NCI-H526 treated with DMSO at 0.1 percent for 48 hours (cell line): ENCODE data around the gene LSAMP.

Experiments
- DNase-seq: peaks from one replicate; lab custom pipeline; 2025; lab: John Stamatoyannopoulos, UW

The LSAMP gene

DNA sequence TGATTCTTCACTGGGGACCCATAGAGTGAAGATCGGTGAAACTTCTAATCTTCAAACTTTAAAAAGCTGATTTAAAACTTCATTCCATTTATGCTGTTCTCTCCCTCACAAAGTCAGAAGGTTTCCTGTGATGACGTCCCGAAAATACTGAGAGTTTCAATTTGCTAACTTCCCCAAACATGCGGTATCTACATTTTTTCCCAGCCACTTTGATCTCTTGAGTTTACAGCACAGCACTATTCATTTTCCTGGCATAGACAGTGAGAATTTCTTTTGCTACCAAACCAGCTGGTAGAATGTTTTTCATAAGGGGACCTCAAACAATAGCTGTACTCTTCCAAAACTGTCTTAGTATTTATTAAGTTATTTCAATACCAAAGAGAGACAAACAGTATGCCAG is 156.8 kb downstream of the LSAMP start:
- DNase-seq = no peak

DNA sequence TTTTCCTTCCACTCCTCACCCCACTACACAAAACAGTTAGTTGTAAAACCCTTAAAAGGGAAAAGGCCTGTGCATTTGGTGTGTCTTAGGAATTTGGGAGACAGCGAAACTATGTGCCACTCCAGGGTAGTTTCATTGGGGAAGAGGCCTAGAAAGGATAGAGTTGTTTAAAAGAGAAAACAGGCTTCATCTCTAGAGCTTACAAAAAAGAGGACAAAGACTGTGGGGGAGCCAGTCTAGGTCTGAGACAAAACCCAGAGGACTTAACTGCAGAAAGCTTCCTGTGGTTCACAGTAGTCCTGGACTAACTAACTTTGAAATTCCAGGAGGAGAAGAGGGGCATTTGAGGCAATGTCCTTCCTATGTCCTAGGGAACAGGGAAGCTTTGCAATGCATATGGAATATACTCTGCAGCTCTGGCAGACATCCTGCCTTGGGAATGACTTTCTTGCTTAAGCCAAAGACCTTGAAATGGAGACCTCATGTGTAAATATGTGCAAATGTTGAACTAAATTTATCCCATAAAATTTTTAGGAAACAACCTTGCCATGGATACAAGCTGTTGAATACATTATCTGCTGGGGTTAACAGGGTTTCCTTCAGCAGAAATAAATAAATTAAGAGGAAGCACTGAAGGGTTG is 159.4 kb downstream of the LSAMP start:
- no peak for DNase-seq

DNA sequence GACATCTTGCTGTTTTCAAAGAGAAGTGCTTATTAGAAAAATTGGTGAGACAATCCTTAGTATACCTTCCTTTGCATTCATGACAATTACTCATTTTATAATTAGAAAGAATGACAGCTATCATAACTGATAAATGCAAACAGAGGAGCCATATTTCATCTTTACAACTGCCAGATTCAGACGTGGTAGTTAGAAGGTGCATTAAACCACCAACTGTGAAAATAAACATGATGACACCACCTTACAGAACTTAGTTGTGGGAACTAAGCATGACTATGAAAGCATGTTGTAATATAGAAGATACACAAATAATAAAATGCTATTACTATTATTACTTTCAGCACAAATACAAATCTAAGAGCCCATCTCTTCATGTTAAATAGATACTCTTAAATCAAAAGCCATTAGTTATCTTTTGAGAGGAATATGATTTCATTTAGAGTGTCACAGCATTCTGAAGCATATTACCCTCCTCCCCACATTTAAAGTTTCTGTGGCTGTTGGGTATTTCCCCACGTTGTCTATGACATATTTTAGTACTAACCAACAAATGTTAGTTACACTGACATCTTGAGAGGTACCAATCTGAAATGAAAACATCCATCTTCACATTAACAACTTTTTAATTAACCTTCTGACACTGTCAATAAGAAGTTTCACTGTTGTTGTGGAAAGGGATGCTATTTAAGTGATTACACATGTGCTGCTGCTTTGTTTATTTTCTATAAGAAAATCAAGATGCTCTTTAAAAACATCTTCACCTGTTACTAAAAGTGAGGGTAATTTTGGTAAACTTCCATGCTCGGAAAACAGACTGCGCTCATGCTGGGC is 163.8 kb downstream of the LSAMP start:
- DNase-seq = no peak

DNA sequence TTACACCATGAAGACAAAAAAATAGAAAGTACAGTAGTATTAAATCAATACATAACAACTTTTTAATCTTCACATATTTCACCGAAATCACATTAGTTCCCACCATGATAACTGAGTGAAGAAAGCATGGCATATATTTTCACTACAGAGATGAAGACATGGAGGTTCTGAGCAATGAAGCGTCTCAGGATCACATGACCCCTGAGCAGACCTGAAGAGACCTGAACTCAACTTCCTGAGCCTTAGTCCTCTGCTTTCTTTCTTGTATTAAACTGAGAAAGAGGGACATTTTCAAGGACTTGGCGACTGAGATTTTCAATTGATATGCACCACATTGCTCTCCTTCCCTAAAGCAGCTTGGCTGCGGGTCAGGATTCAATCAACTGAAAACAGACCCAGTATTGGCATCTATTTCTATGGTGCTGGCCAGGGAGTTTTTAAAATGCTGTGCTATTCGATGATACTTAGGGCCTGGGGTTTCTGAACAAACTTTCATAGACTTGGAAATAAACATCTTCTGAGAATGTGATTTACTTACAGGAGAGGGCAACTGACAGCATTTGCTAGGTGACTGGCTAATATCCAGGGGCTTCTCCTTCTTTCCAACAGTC is 165.1 kb downstream of the LSAMP start:
- DNase-seq = no peak

DNA sequence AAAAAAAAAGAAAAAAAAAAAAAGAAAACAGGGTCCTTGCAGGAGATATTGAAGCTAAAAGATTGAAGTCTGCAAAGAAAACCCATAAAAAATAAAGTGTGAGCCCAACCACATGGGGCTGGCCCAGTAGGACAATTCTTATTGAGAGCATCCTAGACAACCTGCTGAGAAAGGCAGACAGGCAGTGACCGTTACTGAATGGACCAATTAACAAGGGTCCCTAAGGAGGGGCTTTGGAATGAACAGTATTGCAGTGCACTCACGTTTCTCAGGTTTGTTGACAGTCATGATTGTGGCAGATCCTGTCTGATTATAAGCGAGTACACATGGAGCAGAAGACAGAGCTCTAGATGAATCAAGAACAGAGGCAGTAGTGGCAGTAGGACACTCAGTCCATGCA is 168.6 kb downstream of the LSAMP start:
- DNase-seq = no peak

DNA sequence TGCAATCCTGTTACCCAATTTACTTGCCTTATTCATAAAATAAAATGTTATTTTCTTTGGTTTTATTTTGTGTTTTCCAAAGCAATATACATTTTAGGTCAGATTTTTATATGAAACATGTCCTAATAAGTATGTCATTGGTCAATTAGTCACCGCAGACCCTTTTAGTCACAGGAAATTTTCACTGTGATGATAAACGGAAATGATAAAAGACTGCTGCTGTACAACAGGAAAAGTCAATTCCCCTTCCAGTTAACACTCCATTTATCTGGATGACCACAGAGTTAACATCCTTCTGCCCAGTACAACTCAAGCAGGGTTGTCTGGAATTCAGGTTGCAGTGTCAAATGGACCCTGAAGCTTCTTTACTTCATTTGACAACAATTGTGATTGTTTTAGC is 175.2 kb downstream of the LSAMP start:
- no peak for DNase-seq

DNA sequence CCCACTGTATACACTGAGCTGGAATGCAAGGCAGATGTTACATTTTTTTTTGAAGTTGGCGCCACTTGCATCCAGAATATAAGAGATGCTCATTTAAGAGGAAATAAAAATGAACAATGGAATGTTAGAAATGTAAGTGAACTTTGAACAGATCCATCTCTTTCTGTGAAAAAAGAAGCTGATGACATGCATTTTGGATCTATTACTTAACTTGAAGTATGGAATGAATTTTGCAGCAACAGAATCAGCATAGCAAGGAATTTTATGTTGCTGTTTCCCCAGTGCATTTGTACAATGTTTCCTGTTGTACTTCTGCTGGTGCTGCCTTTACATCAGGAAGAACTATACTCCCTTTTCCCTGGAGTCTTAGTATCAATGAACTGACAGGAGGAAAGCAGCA is 178.2 kb downstream of the LSAMP start:
- no peak for DNase-seq

DNA sequence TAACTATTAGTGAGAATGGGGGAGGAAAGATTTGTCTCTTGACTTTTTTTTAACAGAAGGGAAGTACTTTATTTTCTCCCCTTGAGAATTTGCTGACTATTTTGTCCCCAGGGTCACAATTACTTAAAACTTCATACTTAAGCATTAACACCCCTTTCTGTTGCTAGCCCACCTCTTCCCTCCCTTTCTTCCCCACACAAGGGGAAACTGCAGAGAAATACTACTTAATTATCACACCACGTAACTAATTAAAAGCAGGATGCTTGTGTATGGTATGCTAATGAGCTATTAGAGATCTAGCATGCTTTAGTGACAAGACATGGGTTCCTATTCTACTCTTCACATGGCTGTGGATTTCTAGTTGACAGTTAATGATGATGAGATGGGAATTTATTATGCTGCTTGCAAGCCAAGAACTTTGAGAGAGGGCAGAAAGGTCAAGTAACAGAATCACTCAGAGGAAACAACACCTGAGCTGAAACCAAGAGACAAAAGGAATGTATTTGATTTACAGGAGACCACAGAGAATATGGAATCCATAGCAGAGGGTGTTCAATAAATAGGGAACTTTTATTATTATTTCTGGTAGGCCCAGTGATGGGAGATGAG is 179.2 kb downstream of the LSAMP start:
- no peak for DNase-seq

DNA sequence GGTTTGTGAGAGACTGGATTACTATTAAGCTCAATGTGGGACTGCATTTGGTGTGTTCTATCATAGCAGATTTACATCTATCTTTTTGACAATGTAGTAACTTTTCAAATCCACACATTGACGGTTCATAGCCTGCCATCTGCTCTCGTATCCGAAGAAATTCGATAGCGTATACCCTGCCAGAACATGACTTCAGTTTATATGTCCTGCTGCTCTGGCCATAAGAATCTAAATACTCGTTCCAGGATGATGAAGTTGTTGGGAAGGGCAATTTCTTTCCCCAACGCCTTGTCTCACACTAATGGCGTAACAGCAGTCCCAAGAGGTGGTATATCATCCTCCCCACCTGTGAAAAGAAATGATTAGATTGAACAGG is 180.0 kb downstream of the LSAMP start:
- DNase-seq = no peak

DNA sequence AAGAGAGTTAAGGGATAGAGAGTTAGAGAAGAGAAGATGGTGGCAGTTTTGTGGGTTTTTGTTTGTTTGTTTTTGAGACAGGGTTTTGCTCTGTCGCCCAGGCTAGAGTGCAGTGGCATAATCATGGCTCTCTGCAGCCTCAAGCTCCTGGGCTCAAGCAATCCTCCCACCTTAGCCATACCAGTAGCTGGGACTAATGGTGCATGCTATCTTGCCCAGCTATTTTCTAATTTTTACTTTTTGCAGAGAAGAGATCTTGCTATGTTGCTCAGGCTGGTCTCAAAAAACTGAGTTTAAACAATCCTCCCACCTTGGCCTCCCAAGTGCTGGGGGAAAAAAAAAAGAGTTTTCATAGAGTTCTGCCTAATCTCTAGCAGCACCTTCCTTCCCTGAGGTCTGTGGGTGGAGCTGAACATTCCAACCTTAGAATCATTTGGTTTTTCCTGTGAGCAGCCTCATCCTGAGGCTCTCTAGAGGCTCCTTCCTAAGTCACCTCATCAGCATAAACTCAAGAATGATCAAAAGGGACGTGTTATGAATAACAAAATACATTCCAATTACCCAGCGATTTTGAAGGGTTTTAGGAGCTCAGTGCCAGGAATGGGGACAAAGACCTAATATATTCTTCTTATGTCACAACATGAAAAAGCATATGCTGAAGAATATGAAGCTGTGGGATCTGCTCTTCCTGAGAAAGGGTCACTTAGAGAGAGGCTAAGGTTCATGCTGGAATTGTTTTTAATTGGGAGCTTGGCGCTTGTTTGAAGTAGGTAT is 180.6 kb downstream of the LSAMP start:
- no peak for DNase-seq

DNA sequence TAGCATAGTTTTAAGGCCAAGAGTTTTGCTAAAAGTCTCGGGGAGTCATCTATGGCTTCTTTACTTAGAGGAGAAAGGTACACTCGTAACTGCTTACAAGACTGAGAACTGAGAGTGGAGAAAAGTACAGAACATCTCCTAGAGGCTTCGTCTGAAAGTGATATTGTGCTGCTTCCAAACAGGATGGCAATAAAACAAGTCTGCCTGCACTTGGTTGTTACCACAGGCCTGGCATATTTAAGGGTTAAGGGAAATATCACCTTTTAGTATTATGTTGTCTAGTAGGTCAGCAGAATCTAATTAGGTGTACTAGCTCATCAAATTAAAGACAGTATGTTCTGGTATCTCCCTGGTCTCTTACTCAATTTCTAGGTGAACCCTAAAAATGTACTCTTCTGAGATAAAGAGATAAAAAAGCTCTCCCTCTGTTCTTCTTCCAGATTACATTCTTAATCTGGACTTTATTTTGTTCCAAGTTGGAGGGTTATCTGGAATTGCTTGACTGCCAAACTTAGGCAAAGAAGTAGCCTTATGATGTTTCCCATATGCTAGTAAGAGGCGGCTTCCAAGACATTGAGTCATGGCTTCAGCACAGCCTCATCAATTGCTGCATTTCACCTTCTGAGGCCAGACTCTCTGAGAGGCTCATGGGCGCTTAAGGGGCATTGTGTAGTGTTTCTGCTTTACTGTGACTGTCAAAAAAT is 181.3 kb downstream of the LSAMP start:
- no peak for DNase-seq

DNA sequence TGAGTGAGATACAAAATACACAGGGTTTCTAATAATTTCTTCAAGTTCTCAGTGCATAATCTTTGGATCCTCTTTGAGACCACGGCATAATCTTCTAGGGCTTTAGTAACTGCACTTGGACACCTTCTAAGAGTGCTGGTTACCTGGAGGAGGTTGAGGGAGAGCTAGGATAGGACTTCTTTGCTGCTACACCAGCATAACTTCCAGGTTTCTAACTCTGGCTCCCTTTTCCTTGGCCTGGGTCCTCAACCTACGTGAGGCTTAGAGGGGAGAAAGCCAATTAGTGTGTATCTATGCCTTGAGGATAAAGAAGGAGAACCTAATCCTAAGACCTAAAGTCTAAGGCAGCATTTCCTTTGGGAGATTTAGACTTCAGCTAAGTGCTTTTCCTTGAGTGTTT is 184.8 kb downstream of the LSAMP start:
- DNase-seq = no peak

DNA sequence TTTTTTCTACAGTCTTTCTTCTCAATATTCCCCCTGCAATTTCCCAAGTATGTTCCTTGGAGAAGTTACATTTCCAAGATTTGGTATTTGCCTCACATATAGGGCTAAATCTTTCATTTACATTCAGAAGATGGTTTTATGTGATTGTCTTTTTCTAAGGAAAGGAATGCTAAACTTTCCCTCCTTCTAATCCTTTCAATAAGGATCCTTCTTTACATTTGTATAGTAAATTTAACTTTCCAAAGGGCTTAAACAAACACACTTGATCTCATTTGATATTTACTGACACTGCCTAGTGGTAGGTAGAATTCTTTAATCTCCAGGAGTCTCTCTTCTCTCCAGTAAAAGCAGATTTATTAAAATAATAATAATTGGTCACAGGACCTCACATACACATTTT is 185.3 kb downstream of the LSAMP start:
- DNase-seq = no peak

DNA sequence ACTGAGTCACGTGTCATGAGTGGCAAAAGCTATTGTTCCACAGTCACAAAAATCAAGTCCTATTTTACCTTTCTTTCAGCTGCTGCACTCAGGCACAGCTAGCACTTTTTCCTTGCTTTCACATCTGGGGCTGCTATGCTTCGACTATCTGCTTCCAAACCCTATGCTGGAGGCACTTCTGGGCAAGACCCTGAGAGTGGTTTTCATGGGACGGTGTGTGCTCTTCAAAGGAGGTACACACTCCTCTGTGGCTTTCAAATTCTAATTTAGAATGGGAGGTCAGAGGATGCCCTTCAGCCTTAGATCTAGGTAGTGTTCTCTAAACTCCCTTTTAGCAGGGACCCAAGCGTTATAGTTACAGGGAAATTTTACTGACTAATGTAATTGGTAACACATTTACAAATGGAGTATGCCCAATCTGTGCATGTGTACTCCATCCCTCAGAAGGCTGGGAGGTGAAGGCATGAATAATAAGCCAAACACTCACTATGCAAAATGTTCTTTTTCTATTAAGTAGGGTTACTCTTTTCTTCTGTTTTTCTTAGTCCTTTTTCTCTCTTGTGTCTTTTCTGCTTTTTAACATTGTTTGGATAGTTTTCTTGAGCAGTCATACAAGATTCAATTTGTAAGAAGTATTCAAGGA is 188.3 kb downstream of the LSAMP start:
- no peak for DNase-seq

DNA sequence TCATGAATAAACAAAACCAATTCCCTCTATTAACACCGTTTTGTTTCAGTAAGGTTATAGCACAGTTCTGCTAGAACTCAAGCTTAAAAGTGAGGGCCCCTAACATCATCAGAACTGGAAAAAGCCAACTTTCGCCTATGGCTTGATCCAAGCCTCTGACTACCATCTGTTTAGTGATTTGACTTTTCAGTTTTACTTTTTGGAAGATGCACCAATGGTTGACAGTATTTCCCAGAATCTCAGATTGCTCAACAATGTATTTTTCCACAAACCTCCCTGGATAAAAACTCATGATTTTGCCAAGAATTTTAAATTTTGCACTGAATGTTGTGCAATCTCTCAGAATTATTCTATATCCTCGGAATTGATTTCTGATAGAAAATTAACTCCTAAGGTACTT is 190.7 kb downstream of the LSAMP start:
- no peak for DNase-seq

DNA sequence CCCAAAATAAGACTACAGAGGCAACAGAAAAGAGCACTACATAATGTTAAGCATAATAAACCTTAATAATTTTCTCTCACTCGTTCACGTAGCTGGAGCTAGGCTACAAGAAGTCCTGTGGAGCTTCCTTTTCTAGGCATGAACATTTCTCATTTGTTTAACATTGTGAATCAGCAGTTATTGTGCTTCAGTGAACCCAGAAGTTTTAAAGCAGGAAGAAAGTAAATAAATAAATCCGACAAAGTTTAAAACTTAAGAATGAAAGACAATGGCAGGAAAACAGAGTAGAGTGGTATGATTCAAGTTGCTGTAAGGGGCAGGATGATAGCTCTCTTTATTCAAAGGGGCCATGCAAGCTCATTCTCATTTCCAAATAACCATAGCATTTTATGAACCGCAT is 191.8 kb downstream of the LSAMP start:
- DNase-seq = no peak

DNA sequence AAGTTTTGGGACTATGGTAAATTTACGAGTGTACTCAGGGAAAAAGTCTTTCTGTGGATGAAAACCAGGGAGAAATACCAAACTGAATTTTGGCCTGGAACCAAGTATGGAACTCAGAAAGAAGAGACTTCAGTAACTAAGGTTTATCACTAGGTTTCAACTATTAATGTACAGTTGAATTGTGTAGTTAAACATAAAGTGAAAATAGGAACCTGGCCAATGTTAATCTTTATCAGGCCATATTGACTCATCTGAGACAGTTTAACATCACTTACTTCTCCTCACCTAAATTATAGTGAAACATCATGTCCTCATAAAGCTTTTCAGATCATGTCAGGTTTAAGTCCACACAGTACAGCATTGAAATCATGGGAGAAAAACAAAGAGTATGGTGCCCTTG is 197.7 kb downstream of the LSAMP start:
- DNase-seq = no peak

DNA sequence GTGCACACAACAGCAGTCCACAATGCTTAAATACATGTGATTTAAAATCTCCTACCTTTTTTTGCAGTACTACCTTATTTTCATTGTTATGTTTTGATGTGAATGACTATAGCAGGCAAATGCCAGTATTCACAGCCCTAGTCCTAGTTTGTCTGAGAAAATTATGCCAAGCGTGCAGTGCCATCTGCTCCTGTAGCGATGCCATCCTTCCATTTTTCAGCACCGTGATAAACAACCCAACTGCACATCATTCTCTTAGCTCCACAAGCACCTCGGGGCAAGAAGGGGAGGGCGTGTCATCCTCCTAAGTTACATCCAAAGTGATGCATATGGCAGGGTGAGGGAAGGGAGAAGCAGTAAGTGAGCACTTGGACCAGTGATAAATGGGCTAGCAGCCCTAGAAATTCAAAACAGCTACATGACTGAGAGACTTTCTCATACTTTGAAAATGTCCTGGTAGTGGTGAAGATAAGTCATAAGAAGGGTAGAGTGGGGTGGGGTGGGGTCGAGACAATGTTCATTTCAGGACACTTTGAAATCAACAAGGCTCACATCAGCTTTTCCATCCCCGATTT is 198.8 kb downstream of the LSAMP start:
- no peak for DNase-seq

DNA sequence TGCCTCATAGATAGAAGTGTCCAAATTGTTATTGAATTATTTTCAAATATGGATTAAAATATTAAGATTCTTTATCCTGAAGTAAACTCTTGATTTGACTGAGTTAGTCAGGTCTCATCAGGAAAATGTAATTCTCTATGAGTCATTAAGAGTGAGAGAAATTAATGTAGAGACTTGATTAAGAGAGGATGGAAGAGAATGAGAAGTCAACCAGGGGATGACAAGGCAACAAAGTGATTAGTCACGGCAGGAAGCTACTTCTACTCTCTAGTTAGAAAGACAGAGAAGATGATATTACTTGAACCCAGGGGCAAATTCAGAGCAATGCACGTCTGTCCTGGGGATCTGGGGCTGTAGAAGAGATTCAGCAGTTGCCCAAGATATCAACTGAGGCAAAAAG is 202.5 kb downstream of the LSAMP start:
- DNase-seq = no peak

DNA sequence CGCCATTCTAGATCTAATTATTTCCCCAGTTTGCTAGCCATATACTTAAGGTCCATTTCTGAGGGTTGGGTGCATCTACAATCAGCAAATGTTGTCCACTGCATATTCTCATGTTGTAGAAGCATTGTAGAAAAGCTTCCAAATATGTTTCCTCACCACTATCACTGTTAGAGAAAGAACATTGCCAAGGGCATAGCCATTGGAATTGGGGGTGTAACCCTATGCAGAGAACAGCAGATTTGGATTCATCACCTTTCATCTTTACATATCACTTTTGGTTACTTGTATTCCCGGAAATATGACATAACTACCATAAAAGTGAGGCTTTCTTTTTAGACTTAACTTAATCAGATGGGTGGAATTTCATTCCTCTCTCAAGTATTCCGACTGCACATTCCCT is 203.6 kb downstream of the LSAMP start:
- DNase-seq = no peak

DNA sequence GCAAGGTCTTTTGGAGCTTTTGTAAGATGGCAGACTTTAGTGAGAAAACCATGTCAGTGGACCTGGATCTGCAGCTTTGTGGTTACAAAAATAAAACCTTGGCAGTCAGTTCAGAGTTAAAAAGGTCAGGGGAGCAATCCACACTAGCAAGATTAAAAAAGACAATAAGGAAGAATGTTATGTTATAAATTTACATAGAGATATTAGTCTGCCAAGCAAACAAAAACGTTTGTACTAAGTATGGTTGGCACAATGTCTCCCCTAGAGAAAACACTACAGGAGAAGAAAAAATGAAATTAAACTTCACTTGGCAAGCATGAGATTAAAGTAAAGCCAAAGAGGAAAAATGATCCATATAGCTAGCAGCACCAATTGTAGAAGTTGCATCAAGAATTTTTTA is 205.0 kb downstream of the LSAMP start:
- no peak for DNase-seq
